Suppressor macrophage (primary cell): Measurements from ENCODE around the gene PRSS50.
"Not testable (repeated sequence)": the region's sequence is repeated elsewhere in the genome, so short reads cannot be mapped to it uniquely, and the experiment has no call there.

Experiments
- DNase-seq, 4 experiments: peaks; one replicate each; pipeline ENCODE4 v3.0.0-alpha.2; 2020 to 2022
- total RNA-seq, 17 experiments: gene quantifications; one replicate each; lab custom pipeline; 2026; ENCODE audit warnings: mixed read lengths in 6 of 17, inconsistent platforms in 3 of 17; lab: John Stamatoyannopoulos, UW

The PRSS50 gene
- total RNA-seq = 0 reads per million in 17 experiments

GRCh38 chr3:46717447-46718231, at the start of gene PRSS50:
PRSS50 (minus strand) TSS chr3:46717869; CDS start chr3:46717824, 45 bp downstream.
- DNase-seq = peak in 1 of 4 experiments; percentile 45

GRCh38 chr3:46764206-46764605, 46.5 kb upstream of the PRSS50 start:
- no peak for DNase-seq

- DNase-seq = no peak
Observed at GRCh38 chr3:46763178-46763577, 45.5 kb upstream of the PRSS50 start.

GRCh38 chr3:46759239-46760167, 41.8 kb upstream of the PRSS50 start:
- no peak for DNase-seq

GRCh38 chr3:46756642-46757041, 39.0 kb upstream of the PRSS50 start:
- DNase-seq = no peak

GRCh38 chr3:46755646-46756045, 38.0 kb upstream of the PRSS50 start:
- no peak for DNase-seq

GRCh38 chr3:46753127-46753526, 35.5 kb upstream of the PRSS50 start:
- DNase-seq = not testable (repeated sequence)

GRCh38 chr3:46750555-46751038, 32.9 kb upstream of the PRSS50 start:
- DNase-seq = no peak

- peak in 1 of 4 experiments; percentile 4 for DNase-seq
Observed at GRCh38 chr3:46749129-46749528, 31.5 kb upstream of the PRSS50 start.

GRCh38 chr3:46748170-46748569, 30.5 kb upstream of the PRSS50 start:
- DNase-seq = no peak

GRCh38 chr3:46746711-46747110, 29.0 kb upstream of the PRSS50 start:
- DNase-seq = no peak

GRCh38 chr3:46742992-46743585, 25.4 kb upstream of the PRSS50 start:
- no peak for DNase-seq

GRCh38 chr3:46739565-46739964, 21.9 kb upstream of the PRSS50 start:
- DNase-seq = not testable (repeated sequence)

- no peak for DNase-seq
Observed at GRCh38 chr3:46737329-46737731, 19.7 kb upstream of the PRSS50 start.

- DNase-seq = no peak
Observed at GRCh38 chr3:46736006-46736872, 18.6 kb upstream of the PRSS50 start.

GRCh38 chr3:46734773-46735172, 17.1 kb upstream of the PRSS50 start:
- DNase-seq = no peak

- DNase-seq = no peak
Observed at GRCh38 chr3:46733026-46733800, 15.5 kb upstream of the PRSS50 start.

GRCh38 chr3:46731795-46732194, 14.1 kb upstream of the PRSS50 start:
- DNase-seq = no peak

GRCh38 chr3:46730819-46731218, 13.2 kb upstream of the PRSS50 start:
- no peak for DNase-seq

- DNase-seq = no peak
Observed at GRCh38 chr3:46729038-46729437, 11.4 kb upstream of the PRSS50 start.
